GM21381 (cell line): ENCODE data around the gene LIMCH1.
"Not testable (repeated sequence)": the region's sequence is repeated elsewhere in the genome, so short reads cannot be mapped to it uniquely, and the experiment has no call there.

Source experiments
- ATAC-seq: cut with Tn5 transposase; IDR thresholded peaks from one replicate; pipeline ENCODE4 v1.9.1; 2021; ENCODE audit warnings: mild to moderate bottlenecking, moderate library complexity; ENCODE audit not compliant: unreplicated experiment

Gene LIMCH1

DNA sequence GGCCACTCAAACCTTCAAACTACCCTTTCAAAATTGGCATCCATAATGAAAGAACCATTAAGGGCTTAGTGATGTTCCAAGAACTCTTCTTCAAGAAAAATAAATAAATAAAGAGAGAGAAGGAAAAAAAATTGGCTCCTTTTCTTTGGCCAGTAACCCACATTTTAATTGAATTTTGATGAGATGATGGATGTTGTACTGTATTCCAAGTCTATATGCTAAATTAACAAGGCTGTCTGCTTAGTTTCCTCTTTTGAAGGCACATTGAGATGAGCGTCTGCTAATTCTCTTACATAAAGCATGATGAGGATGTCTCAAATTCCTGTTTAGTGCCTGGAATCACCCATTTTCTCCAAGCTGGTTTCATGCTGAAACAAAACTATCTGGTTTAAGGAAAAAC, 177.2 kb downstream of the LIMCH1 start:
- ATAC-seq = no peak

DNA sequence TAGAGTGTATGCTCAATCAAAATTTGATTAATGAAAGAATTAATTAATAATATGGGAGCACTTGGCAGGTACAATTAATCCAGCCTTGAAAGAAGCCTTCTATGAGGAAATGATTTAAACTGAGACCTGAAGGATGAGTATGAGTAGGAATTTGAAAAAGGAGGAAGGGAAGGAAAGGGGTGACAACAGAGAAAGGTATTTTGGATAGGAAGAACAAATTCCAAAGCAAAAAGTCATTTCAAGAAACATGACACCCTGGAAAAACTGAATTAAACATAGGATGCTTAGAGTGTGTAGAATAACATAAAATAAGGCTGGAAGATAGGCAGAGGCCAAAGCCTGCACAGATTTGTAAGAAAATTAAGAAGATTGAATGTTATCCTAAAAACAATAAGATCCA, 180.9 kb downstream of the LIMCH1 start:
- ATAC-seq = no peak

DNA sequence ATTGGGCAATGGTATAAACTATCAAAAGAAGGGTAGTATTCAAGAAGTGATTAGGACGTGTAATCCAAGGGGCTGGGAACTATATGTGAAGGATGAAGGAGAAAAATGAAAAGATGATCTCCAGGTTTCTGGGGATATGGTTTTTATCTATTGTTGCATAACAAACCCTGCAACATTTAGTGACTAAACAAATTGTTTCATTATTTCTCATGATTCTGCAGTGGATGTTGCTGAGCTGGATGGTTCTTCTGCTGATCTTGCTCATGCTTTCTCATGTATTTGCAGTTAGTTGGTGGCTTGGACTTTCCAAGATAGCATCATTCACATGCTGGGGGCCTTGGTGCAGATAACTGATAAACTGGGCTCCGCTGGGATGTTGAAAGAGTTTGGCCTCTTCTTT, 181.5 kb downstream of the LIMCH1 start:
- ATAC-seq = no peak

GRCh38 chr4:41722181-41722580, 184.2 kb downstream of the LIMCH1 start:
- ATAC-seq = no peak

- ATAC-seq = no peak
These were observed 185.3 kb downstream of the LIMCH1 start for GRCh38 chr4:41723286-41723685.

GRCh38 chr4:41725254-41725653, 187.3 kb downstream of the LIMCH1 start:
- ATAC-seq = no peak

DNA sequence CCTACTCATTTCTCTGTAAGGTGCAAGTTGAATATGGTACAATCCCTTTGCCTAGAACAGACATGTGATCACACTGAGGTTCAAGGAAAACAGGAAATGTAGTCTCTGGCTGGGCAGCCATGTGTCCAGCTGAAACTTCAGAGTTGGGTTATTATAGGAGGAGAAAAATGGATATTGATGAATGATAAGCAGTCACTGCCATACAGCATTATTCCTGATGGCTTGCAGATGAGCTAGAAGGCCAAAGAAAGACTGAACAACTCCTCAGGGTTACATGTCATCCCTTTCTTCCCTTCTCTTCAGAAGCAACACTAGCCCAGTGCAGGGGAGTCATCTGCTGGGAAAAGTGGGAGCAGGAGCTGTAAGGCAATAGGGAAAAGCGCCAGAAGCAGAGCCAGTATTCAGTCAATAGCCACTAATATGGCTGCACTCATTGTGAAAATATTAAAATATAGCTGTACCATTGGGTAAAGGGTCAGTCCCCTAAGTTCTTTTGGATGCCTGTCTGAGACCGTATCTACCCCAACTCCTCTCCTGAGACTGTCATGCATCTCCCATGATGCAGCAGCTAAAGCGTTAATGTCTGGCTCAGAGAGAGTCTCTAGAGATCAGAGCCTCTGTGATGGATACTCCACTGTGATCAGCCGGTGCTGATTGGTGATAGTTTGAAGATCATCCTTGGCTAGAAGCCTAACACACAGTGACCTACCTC, 190.1 kb downstream of the LIMCH1 start:
- ATAC-seq = no peak

- no peak for ATAC-seq
These were observed 190.6 kb downstream of the LIMCH1 start for GRCh38 chr4:41728573-41728913.

- ATAC-seq = no peak
These were observed 193.7 kb downstream of the LIMCH1 start for GRCh38 chr4:41731569-41732126.

- ATAC-seq = no peak
These were observed 196.4 kb downstream of the LIMCH1 start for GRCh38 chr4:41734371-41734770.

DNA sequence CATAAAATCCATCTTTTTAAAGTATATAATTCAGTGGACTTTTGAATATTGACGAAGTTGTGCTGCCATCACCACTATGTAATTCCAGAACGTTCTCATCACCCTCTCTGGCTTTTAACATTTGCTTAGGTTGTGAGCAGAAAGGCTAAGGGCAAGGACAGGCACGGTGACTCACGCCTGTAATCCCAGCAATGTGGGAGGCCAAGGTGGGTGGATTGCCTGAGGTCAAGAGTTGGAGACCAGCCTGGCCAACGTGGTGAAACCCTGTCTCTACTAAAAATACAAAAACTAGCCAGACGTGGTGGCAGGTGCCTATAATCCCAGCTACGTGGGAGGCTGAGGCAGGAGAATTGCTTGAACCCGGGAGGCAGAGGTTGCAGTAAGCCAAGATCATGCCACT, 199.5 kb downstream of the LIMCH1 start:
- ATAC-seq = not testable (repeated sequence)

DNA sequence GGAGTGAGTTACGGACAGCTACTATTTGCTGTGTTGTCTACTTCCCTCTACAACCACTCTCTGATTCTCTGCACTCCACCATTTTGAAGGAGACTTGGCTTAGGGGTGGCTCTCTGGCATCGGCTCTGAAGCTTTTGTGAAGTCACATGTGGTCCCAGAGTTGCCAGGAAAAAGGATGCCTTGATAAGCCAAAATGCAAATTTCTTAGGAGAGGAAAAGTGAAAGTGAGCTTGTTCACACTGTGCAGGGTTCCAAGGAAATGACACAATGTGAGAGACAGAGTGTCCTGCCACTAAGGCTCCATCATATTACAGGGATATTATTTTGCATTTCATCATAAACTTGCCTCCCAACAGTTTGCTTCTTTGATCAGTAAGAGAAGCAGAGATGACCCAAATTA, 203.4 kb downstream of the LIMCH1 start:
- no peak for ATAC-seq

- no peak for ATAC-seq
These were observed 206.8 kb downstream of the LIMCH1 start for GRCh38 chr4:41744572-41745291.

- no peak for ATAC-seq
These were observed 207.5 kb downstream of the LIMCH1 start for GRCh38 chr4:41745292-41746024.

- ATAC-seq = no peak
These were observed 208.1 kb downstream of the LIMCH1 start for GRCh38 chr4:41746025-41746439.

GRCh38 chr4:41746440-41747229, 208.7 kb downstream of the LIMCH1 start:
- ATAC-seq = no peak

GRCh38 chr4:41747230-41748055, 209.5 kb downstream of the LIMCH1 start:
- no peak for ATAC-seq

GRCh38 chr4:41748074-41748570, 210.2 kb downstream of the LIMCH1 start:
- ATAC-seq = no peak

DNA sequence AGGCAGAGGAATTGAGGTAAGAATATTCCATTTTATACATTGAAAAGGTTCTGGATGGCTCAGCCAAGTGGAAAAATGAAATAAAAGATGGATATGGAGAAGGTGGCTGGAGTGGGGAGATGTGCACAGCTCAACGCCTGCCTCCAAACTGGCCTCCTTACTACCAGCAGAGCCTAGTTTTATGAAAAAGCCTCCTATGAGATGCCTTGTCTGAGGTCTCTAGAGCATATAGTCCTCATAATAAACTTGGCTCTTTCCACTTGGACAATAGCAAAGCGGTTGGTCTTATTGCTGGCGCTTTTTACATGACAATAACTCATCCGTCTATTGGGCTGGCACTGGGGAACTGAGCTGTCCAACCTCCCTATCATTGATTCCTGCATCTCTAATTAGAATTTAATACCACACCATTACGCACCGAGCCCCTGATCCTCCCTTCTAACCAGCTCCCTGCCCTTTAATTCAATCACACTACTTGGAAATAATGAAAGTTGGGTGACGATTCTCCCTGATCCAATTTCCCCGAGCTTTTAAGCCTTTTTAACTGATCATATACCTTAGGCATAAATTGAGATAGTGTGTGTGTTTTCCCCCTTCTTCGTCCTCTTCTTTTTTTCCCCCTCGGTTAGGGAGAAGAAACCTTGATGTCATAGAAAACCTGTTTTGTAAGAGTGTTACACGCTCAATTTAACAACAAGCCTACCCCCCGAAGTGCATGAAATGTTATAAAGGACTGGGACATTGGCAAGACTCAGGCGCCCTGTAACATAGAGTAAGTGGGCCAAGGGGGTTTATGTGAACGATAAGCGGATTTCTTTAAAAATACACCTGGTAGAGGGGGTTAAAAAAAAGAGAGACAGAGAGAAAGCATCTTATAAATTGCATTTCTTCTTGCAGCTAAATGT, 210.9 kb downstream of the LIMCH1 start, which contains the start of gene PHOX2B:
PHOX2B (minus strand) TSS at position 155 of the 905 bp plus-strand sequence; CDS start at position 40, 115 bp downstream.
- no peak for ATAC-seq
